Neural cell (in vitro differentiated cells): ENCODE measurements around the gene AIMP2. TPM values are rescaled to one million over a fixed set of nuclear protein-coding genes. Genes with fewer than 3 reads are reported as not detected.

Experiments used
- H2AFZ ChIP-seq: fragments of 200-600, 300-800 bp; sonication (generic), shearing (Covaris generic); 2 replicates; pipeline ENCODE4 v1.6.0; 2014; ENCODE audit warnings: low read depth, mild to moderate bottlenecking, antibody characterized with exemption, low read length, moderate library complexity
- H3F3A ChIP-seq: fragments of 200-600 bp; shearing (Covaris generic); 2 replicates; pipeline ENCODE4 v1.6.1; 2016; ENCODE audit warnings: mild to moderate bottlenecking, moderate library complexity, mixed read lengths, antibody characterized with exemption, low read length; ENCODE audit not compliant: insufficient read depth, poor library complexity, severe bottlenecking
- H3K27ac ChIP-seq: fragments of 200-600, 300-800 bp; sonication (generic), shearing (Covaris generic); 2 replicates; pipeline ENCODE4 v1.5.1; 2014; ENCODE audit warnings: mild to moderate bottlenecking, low read length, moderate library complexity
- H3K27me3 ChIP-seq: fragments of 300-800, 200-600 bp; sonication (generic), shearing (Covaris generic); 2 replicates; pipeline ENCODE4 v1.6.0; 2014; ENCODE audit warnings: mild to moderate bottlenecking, low read depth, low read length, moderate library complexity; ENCODE audit not compliant: insufficient read depth
- H3K36me3 ChIP-seq: fragments of 300-800, 200-600 bp; sonication (generic), shearing (Covaris generic); 2 replicates; pipeline ENCODE4 v1.5.1; 2014; ENCODE audit warnings: mild to moderate bottlenecking, antibody characterized with exemption, low read length, moderate library complexity; ENCODE audit not compliant: insufficient read depth
- H3K4me2 ChIP-seq: fragments of 300-800, 200-600 bp; sonication (generic), shearing (Covaris generic); 2 replicates; pipeline ENCODE4 v1.6.0; 2014; ENCODE audit warnings: mild to moderate bottlenecking, low read length
- H3K4me3 ChIP-seq: fragments of 300-800, 200-600 bp; sonication (generic), shearing (Covaris generic); 2 replicates; pipeline ENCODE4 v1.5.1; 2014; ENCODE audit warnings: mild to moderate bottlenecking, low read length, moderate library complexity
- H3K79me2 ChIP-seq: fragments of 200-600 bp; shearing (Covaris generic); replicated peaks from 2 replicates; pipeline ENCODE4 v1.6.0; 2014; ENCODE audit warnings: mild to moderate bottlenecking, low read length, moderate library complexity; ENCODE audit not compliant: insufficient read depth
- H3K9ac ChIP-seq: fragments of 300-800, 200-600 bp; sonication (generic), shearing (Covaris generic); 2 replicates; pipeline ENCODE4 v1.6.1; 2016; ENCODE audit warnings: mild to moderate bottlenecking, low read length, mixed read lengths
- H3K9me2 ChIP-seq: fragments of 200-600 bp; shearing (Covaris generic); 2 replicates; pipeline ENCODE4 v1.6.1; 2016; ENCODE audit warnings: mild to moderate bottlenecking, low read length, mixed read lengths; ENCODE audit not compliant: insufficient read depth
- H3K9me3 ChIP-seq: fragments of 200-600, 300-800 bp; sonication (generic), shearing (Covaris generic); 2 replicates; pipeline ENCODE4 v1.6.1; 2016; ENCODE audit warnings: mild to moderate bottlenecking, mixed run types, low read length, moderate library complexity, mixed read lengths
- H4K20me1 ChIP-seq: fragments of 200-600 bp; shearing (Covaris generic); 2 replicates; pipeline ENCODE4 v1.6.1; 2016; ENCODE audit warnings: mild to moderate bottlenecking, mixed run types; ENCODE audit not compliant: insufficient read depth
- CTCF ChIP-seq: fragments of 450-650 bp; IDR thresholded peaks from 2 replicates; pipeline ENCODE4 v1.5.1; 2014; ENCODE audit warnings: antibody characterized with exemption, mild to moderate bottlenecking, moderate library complexity; ENCODE audit not compliant: poor library complexity, severe bottlenecking
- EP300 ChIP-seq: fragments of 450-650 bp; conservative IDR thresholded peaks from 2 replicates; pipeline ENCODE4 v1.6.1; 2014; ENCODE audit warnings: antibody characterized with exemption, mild to moderate bottlenecking, moderate library complexity; ENCODE audit not compliant: poor library complexity, severe bottlenecking
- EZH2 ChIP-seq: fragments of 200-600, 300-800 bp; shearing (Covaris generic), sonication (generic); IDR thresholded peaks from 2 replicates; pipeline ENCODE4 v1.6.1; 2014; ENCODE audit warnings: antibody characterized with exemption, low read length, borderline replicate concordance, mild to moderate bottlenecking; ENCODE audit not compliant: insufficient read depth, poor library complexity, severe bottlenecking
- MXI1 ChIP-seq: fragments of 450-650 bp; conservative IDR thresholded peaks from 2 replicates; pipeline ENCODE4 v1.6.1; 2014; ENCODE audit warnings: antibody characterized with exemption, mild to moderate bottlenecking; ENCODE audit not compliant: poor library complexity, severe bottlenecking
- POLR2AphosphoS5 ChIP-seq: IDR thresholded peaks from 2 replicates; pipeline ENCODE4 v1.6.1; 2012
- RAD21 ChIP-seq: fragments of 450-650 bp; conservative IDR thresholded peaks from 2 replicates; pipeline ENCODE4 v1.6.1; 2014; ENCODE audit warnings: antibody characterized with exemption, mild to moderate bottlenecking, moderate library complexity
- REST ChIP-seq: IDR thresholded peaks from 2 replicates; pipeline ENCODE4 v1.6.1; 2012; ENCODE audit warnings: borderline replicate concordance
- SMC3 ChIP-seq: fragments of 450-650 bp; conservative IDR thresholded peaks from 2 replicates; pipeline ENCODE4 v1.6.1; 2014; ENCODE audit warnings: antibody characterized with exemption, mild to moderate bottlenecking, moderate library complexity; ENCODE audit not compliant: poor library complexity
- TAF1 ChIP-seq: IDR thresholded peaks from 2 replicates; pipeline ENCODE4 v1.6.1; 2012; ENCODE audit warnings: low read depth
- polyA plus RNA-seq: library from polyadenylated mRNA; depleted of rRNA; stranded (reverse); fragments of >200 nt; gene quantifications from 2 replicates; pipeline ENCODE4 v1.2.3, GENCODE V29; 2014

AIMP2 gene
- polyA plus RNA-seq, 1 donor from 2014 or later = 46.9 TPM

- no peaks in the 10 kb centered on the region for H4K20me1 ChIP-seq
- no peak overlapping the region for H3K4me3 ChIP-seq
- H3K27me3 ChIP-seq = no peaks in the 10 kb centered on the region
- TF ChIP-seq EZH2 (no peak), TAF1 (no peak)
- peaks cover 4% of the 10 kb centered on the region for H3K36me3 ChIP-seq
- no peaks in the 10 kb centered on the region for H3K79me2 ChIP-seq
- no peak overlapping the region for H3K4me2 ChIP-seq
- H2AFZ ChIP-seq = no peak overlapping the region
- no peaks in the 10 kb centered on the region for H3F3A ChIP-seq
- H3K9me3 ChIP-seq = no peaks in the 10 kb centered on the region
- H3K9ac ChIP-seq = no peak overlapping the region
- H3K9me2 ChIP-seq = no peaks in the 10 kb centered on the region
- no peak overlapping the region for H3K27ac ChIP-seq
Measured at GRCh38 chr7:6028563-6028962, 19.5 kb downstream of the AIMP2 start.

- H3K79me2 ChIP-seq = no peaks in the 10 kb centered on the region
- TF ChIP-seq RAD21 = no peak
- no peak for TF ChIP-seq CTCF
- no peak for TF ChIP-seq MXI1
- TF ChIP-seq POLR2AphosphoS5 = no peak
- no peak for TF ChIP-seq TAF1
- no peak for TF ChIP-seq SMC3
- TF ChIP-seq EZH2 = no peak
- no peak for TF ChIP-seq REST
- no peak for TF ChIP-seq EP300
- no peaks in the 10 kb centered on the region for H3K9me2 ChIP-seq
- peaks cover 13% of the 10 kb centered on the region for H3K36me3 ChIP-seq
- H3F3A ChIP-seq = no peaks in the 10 kb centered on the region
- no peak within 1 kb of the TSS for H3K9ac ChIP-seq
- no peak within 1 kb of the TSS for H3K4me3 ChIP-seq
- H3K9me3 ChIP-seq = no peaks in the 10 kb centered on the region
- H2AFZ ChIP-seq = no peak within 1 kb of the TSS
- no peaks in the 10 kb centered on the region for H3K27me3 ChIP-seq
- H3K27ac ChIP-seq = no peak within 1 kb of the TSS
- H3K4me2 ChIP-seq = no peak within 1 kb of the TSS
- H4K20me1 ChIP-seq = no peaks in the 10 kb centered on the region
Measured at GRCh38 chr7:6030988-6031387, 21.9 kb downstream of the AIMP2 start, which contains the start of gene ANKRD61. Gene ANKRD61 (plus strand): TSS chr7:6031376. CDS start chr7:6031376, 0 bp downstream.

- TF ChIP-seq EZH2 = no peak
- no peak for TF ChIP-seq EP300
- no peak for TF ChIP-seq RAD21
- no peak for TF ChIP-seq MXI1
- no peak for TF ChIP-seq REST
- TF ChIP-seq CTCF = no peak
- TF ChIP-seq TAF1 = no peak
- no peak for TF ChIP-seq SMC3
- Histone ChIP-seq H2AFZ (no peak overlapping the region), H3K36me3 (peaks cover 15% of the 10 kb centered on the region), H3K4me3 (no peak overlapping the region), H3K9me3 (no peaks in the 10 kb centered on the region), H3K27me3 (no peaks in the 10 kb centered on the region), H3F3A (no peaks in the 10 kb centered on the region), H3K79me2 (no peaks in the 10 kb centered on the region), H3K9ac (no peak overlapping the region), H4K20me1 (no peaks in the 10 kb centered on the region), H3K9me2 (no peaks in the 10 kb centered on the region), H3K4me2 (no peak overlapping the region), H3K27ac (no peak overlapping the region)
Measured at GRCh38 chr7:6031567-6031966, 22.5 kb downstream of the AIMP2 start.
